IgD-negative memory B cell (primary cell): Measurements from ENCODE around the gene TXNDC8. TPM values are rescaled to one million over a fixed set of nuclear protein-coding genes. Genes with fewer than 3 reads are reported as not detected.
"Not testable (repeated sequence)": the region's sequence is repeated elsewhere in the genome, so short reads cannot be mapped to it uniquely, and the experiment has no call there.

Experiments used
- H3K27ac Mint-ChIP-seq, 3 donors: one replicate each; pipeline ENCODE4 v1.8.0; 2020 to 2022; ENCODE audit warnings: mild to moderate bottlenecking in 3 of 3, mixed read lengths in 3 of 3, moderate library complexity in 1 of 3
- H3K27me3 Mint-ChIP-seq: one replicate; pipeline ENCODE4 v1.8.0; 2021; ENCODE audit warnings: mixed read lengths
- H3K36me3 Mint-ChIP-seq: one replicate; pipeline ENCODE4 v1.8.0; 2020; ENCODE audit warnings: mild to moderate bottlenecking, mixed read lengths
- H3K4me1 Mint-ChIP-seq, 3 donors: one replicate each; pipeline ENCODE4 v1.8.0; 2020 to 2022; ENCODE audit warnings: mixed read lengths in 3 of 3, mild to moderate bottlenecking in 1 of 3
- H3K4me3 Mint-ChIP-seq, 4 donors: one replicate each; pipeline ENCODE4 v1.8.0; 2020 to 2022; ENCODE audit warnings: mild to moderate bottlenecking in 4 of 4, mixed read lengths in 4 of 4, moderate library complexity in 3 of 4
- H3K9me3 Mint-ChIP-seq, 3 donors: one replicate each; pipeline ENCODE4 v1.8.0; 2020 to 2021; ENCODE audit warnings: mixed read lengths in 3 of 3, mild to moderate bottlenecking in 1 of 3
- polyA plus RNA-seq: library from polyadenylated mRNA; unstranded; fragments of 300-500 nt; fragmentation: Illumina TruSeq; gene quantifications from one replicate; pipeline ENCODE4 v1.2.3, GENCODE V29; 2021

TXNDC8 gene
- polyA plus RNA-seq, 1 donor from 2014 or later = not detected

DNA sequence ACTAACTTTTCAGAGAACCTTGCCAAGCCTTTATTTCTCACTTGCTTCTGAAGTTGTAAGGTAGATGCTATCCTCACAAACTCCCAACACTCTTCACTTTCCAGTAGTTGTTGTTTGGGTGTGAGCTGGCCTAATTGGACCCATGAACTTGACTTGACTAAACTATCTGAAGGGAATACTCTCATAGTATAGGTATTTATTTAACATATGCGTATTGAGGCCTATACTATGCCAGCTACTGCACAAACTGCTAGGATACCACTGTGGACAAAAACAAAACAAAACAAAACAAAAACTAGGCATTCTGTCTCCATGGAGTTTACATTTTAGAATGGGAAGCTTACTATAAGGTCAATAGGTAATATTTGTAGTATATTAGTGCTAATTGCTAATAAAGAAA lies 1.3 kb downstream of the TXNDC8 start:
- no peaks in the 10 kb centered on the region for H3K36me3 Mint-ChIP-seq
- peaks cover 2% of the 10 kb centered on the region for H3K27me3 Mint-ChIP-seq
- peaks cover 0 to 7% (median 2%) of the 10 kb centered on the region in 3 donors for H3K4me1 Mint-ChIP-seq
- no peak overlapping the region for H3K27ac Mint-ChIP-seq
- H3K4me3 Mint-ChIP-seq = peak overlapping the region in 1 of 4 donors; percentile 34
- peaks cover 0 to 2% (median 0%) of the 10 kb centered on the region in 3 donors for H3K9me3 Mint-ChIP-seq

DNA sequence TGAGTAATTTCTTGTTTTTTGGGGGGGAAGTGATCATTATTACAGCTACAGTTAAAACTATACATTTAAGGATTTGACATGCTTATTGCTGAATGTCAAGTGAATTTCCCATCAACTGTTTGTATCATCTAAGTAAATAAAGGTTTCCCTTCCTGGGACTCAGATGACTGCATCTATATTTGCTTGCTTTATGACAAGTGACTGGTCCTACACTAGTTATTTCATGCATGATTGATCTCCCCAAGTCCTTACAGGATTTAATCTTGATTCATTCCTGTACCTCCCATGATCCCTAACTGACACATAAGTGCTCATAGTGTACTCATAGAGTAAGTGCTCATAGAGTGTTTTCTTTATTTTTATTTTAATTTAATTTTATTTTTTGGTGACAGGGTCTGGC lies 2.8 kb downstream of the TXNDC8 start:
- Mint-ChIP-seq H3K27ac (no peak overlapping the region), H3K9me3 (peaks cover 0 to 2% (median 0%) of the 10 kb centered on the region in 3 donors), H3K27me3 (peaks cover 2% of the 10 kb centered on the region), H3K36me3 (peaks cover 4% of the 10 kb centered on the region), H3K4me1 (peaks cover 0 to 7% (median 2%) of the 10 kb centered on the region in 3 donors), H3K4me3 (no peak overlapping the region)

DNA sequence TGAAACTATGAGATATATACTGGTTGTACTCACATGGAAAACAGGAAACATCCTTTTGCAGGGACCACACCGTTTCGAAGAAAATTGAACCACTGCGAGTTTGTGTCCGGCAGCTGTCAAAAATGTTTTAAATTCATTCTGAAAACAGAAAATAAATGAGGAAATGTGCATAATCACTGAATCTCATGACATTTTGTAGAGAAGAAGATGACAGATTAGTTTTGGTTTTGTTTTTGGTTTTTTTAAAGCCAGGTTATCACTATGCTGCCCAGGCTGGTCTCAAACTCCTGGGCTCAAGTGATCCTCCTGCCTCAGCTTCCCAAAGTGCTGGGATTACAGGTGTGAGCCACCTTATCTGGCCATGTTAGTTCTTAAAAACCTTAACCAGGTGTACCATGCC lies 3.5 kb downstream of the TXNDC8 start:
- H3K4me3 Mint-ChIP-seq = peak overlapping the region in 1 of 4 donors; percentile 59
- peaks cover 2% of the 10 kb centered on the region for H3K27me3 Mint-ChIP-seq
- H3K4me1 Mint-ChIP-seq = peaks cover 0 to 7% (median 2%) of the 10 kb centered on the region in 3 donors

DNA sequence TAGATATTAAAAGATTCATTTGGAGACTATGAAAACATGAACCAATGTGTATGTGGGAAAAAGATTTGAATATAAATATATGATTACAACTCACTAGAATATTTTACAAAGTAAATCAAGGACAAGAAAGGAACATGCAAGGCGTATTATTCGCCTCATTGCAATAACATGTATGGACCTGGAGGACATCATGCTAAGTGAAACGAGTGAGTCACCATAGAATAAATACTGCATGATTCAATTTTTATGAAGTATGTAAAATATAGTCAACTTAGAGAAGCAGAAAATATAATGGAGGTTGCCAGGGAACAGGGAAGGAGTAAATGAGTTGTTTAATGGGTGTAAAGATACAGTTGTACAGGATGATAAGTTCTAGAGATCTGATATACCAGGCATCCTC lies 4.9 kb downstream of the TXNDC8 start:
- H3K4me3 Mint-ChIP-seq = no peak overlapping the region
- peaks cover 4% of the 10 kb centered on the region for H3K36me3 Mint-ChIP-seq
- H3K27me3 Mint-ChIP-seq = no peaks in the 10 kb centered on the region
- peaks cover 0 to 7% (median 2%) of the 10 kb centered on the region in 3 donors for H3K4me1 Mint-ChIP-seq
- H3K27ac Mint-ChIP-seq = no peak overlapping the region
- peaks cover 0 to 2% (median 0%) of the 10 kb centered on the region in 3 donors for H3K9me3 Mint-ChIP-seq

More for the DNA sequence above, 3.5 kb downstream of the TXNDC8 start:
- peaks cover 4% of the 10 kb centered on the region for H3K36me3 Mint-ChIP-seq
- H3K27ac Mint-ChIP-seq = no peak overlapping the region
- peaks cover 0 to 2% (median 0%) of the 10 kb centered on the region in 3 donors for H3K9me3 Mint-ChIP-seq

DNA sequence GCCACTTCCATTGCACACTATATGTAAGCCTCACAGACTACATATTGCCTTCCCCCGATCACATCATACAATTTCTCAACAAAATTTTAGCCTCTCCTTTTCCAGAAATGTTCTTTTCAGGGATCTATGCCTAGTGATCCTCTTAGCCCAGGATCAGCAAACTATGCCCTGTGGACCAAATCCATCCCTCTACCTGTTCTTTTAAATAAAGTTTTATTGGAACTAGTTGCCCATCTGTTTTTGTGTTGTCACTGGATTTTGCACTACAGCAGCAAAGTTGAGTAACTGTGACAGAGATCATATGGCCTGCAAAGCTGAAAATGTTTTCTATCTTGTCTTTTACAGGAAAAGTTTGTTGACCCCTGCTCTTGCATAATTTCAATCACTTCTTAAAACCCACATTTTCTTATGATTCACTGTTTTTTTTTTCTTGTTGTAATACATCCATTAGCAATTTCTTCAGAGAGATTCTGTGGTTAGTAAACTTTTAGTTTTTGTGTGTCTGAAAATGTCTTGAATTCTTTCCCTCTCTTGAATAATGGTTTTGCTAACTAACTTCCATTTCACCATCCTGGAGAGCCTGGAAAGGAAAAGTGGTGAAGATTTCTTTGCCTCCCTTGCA lies 7.1 kb downstream of the TXNDC8 start:
- H3K9me3 Mint-ChIP-seq = peaks cover 0 to 2% (median 0%) of the 10 kb centered on the region in 3 donors
- peak overlapping the region in 1 of 3 donors; percentile 39 for H3K27ac Mint-ChIP-seq
- no peak overlapping the region for H3K4me3 Mint-ChIP-seq
- H3K27me3 Mint-ChIP-seq = no peaks in the 10 kb centered on the region
- H3K4me1 Mint-ChIP-seq = peaks cover 0 to 7% (median 2%) of the 10 kb centered on the region in 3 donors
- peaks cover 4% of the 10 kb centered on the region for H3K36me3 Mint-ChIP-seq

DNA sequence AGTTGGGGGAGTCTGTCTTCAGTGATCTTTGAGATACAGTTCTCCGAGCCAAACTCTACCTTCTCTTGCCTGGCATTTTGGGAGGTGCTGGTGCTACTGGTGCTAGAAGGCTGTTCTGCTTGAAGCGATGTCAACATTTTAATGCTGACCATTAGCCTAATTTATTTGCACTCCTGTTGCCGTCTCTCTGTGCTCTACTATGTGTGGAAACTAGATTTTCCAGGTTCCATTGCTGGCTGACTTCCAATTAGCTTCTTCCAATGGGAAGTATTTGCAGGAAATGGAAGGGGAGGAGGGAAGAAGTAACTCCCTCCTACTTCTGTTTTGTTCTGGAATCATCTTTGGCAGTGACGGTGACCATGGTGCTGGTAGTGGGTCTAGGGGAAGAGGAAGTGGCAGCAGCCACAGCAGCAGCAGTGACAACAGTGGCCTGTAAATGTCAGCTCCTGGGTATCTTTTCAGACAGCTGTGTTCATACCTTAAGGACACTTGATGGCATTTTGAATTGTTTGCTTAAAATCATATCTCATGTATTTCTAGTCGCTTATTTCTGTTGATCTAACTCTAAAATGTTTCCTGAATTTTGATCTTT lies 7.9 kb downstream of the TXNDC8 start:
- H3K4me1 Mint-ChIP-seq = peaks cover 0 to 7% (median 2%) of the 10 kb centered on the region in 3 donors
- H3K9me3 Mint-ChIP-seq = peaks cover 0 to 2% (median 0%) of the 10 kb centered on the region in 3 donors
- peaks cover 4% of the 10 kb centered on the region for H3K36me3 Mint-ChIP-seq
- H3K27me3 Mint-ChIP-seq = no peaks in the 10 kb centered on the region
- H3K27ac Mint-ChIP-seq = no peak overlapping the region
- no peak overlapping the region for H3K4me3 Mint-ChIP-seq

DNA sequence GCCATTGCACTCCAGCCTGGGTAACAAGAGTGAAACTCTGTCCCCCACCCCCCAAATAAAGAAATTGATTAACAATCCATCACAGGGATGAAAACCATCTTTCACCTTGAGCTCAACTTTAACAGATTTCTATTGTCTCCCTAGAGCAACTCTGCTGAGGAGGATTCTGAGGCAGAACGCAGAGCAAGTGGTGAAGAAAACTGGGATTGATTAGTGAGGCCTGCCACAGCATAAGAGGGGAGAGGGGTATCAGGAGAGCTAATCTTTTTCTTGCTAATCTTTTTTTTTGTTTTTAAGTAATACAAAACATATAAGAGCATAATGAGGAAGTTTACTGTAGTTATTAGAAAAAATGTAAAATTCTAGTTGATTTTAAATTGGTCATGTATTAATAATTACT lies 8.9 kb downstream of the TXNDC8 start:
- Mint-ChIP-seq H3K4me3 (no peak overlapping the region), H3K27ac (no peak overlapping the region), H3K9me3 (peaks cover 0 to 2% (median 0%) of the 10 kb centered on the region in 3 donors), H3K4me1 (no peaks in the 10 kb centered on the region), H3K36me3 (peaks cover 4% of the 10 kb centered on the region), H3K27me3 (no peaks in the 10 kb centered on the region)

DNA sequence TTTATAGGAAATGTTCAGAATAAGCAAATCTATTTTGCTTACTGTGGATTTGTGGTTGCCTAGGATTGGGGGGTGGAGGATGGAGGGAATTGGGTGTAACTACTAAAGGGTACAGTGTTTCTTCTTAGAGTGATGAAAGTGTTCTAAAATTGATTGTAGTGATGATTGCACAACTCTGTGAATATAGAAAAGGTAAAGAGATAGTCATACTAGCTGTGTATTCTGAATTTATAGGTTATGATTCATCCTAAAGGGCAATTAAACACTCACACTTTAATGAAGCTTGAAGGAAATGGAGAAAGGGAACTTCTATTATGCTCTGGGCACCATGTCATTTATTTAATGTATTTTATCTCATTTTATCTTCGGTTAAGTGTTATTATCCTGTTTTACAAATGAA lies 9.9 kb downstream of the TXNDC8 start:
- Mint-ChIP-seq H3K9me3 (no peaks in the 10 kb centered on the region), H3K36me3 (peaks cover 4% of the 10 kb centered on the region), H3K4me3 (no peak overlapping the region), H3K4me1 (peaks cover 0 to 1% (median 0%) of the 10 kb centered on the region in 3 donors), H3K27me3 (no peaks in the 10 kb centered on the region), H3K27ac (no peak overlapping the region)

DNA sequence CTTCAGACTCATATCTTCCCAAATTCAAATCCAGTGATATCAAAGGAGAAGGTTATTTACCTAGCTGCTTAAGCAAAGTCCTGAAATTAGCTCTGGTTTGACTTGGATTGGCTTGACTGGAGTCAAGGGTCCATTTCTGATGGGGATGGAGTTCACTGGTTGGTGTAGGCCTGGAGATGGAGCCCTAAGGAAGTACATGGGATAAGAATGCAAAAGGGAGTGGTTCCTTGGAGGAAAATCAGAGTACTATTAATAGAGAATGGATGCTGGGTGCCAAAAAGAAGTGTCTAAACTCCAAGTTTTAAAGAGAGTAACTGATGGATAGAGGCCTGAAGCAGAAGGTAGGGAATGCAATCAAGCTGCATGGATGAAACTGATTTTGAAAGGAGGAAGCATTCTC lies 13.8 kb downstream of the TXNDC8 start:
- H3K4me1 Mint-ChIP-seq = peaks cover 0 to 2% (median 1%) of the 10 kb centered on the region in 3 donors
- peaks cover 1% of the 10 kb centered on the region for H3K27me3 Mint-ChIP-seq
- H3K27ac Mint-ChIP-seq = no peak overlapping the region
- no peaks in the 10 kb centered on the region for H3K9me3 Mint-ChIP-seq
- H3K36me3 Mint-ChIP-seq = no peaks in the 10 kb centered on the region
- no peak overlapping the region for H3K4me3 Mint-ChIP-seq

DNA sequence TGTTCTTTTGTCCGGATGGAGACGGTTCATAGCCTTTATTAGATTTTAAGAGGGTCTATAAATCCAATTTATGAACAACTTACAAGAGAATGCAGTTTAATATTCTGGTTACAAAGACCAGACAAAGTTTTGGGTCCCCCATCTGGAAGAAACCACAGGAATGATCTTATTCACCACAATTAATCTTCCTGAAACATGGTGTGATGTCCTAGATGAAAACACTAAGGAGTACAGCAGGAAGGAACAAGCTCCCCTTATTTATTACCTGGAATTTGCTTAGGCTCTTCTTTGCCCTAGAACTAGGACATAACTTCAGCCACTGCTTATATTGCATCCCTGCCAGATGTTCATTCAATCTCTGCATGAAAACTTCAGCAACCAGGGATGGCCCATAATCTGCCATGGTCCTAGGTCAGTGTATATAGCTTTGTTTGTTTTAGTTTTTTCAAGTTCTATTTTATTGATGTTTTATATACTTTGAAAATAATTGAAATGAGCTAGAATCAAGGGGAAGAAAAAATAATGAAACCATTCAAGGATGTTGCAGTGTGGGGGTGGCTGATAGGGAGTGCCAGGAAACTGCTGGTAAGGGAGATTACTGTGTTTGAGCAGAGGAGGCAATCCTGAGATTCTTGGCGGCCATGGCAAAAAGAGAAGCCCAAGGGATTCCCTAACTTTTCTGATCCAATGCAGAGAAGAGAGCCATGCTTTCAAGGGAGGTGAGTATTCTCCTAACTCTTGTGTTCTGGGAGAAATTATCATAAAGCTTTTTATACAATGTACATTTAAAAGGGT lies 16.8 kb downstream of the TXNDC8 start:
- no peaks in the 10 kb centered on the region for H3K9me3 Mint-ChIP-seq
- no peak overlapping the region for H3K4me3 Mint-ChIP-seq
- peaks cover 6 to 11% (median 9%) of the 10 kb centered on the region in 3 donors for H3K4me1 Mint-ChIP-seq
- peaks cover 2% of the 10 kb centered on the region for H3K36me3 Mint-ChIP-seq
- H3K27me3 Mint-ChIP-seq = peaks cover 1% of the 10 kb centered on the region
- no peak overlapping the region for H3K27ac Mint-ChIP-seq

DNA sequence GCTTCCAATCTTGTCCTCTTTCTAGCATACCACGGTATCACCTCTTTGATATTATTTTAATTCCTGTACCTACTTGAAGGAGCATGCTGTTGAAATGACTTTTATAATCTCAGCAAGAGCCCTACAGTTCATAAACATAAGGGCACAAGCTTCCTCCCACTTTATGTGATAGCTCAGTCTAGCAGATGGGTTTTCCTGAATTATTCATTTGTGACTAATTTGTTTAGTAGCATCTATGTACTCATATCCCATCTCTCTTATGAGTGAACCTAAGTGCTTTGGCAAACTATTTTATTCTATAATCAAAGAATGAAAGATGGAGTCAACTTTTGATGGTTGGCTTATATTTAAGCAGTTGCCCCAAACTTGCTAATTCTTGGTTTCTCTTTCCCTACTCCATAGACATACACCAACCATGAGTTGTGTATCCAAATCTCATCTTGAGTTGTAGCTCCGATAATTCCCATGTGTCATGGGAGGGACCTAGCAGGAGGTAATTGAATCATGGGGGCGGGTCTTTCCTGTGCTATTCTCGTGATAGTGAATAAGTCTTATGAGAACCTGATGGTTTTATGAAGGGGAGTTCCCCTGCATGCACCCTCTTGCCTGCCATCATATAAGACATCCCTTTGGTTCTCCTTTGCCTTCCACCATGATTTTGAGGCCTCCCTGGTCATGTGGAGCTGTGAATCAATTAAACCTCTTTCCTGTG lies 17.7 kb downstream of the TXNDC8 start:
- peaks cover 1% of the 10 kb centered on the region for H3K27me3 Mint-ChIP-seq
- peaks cover 6 to 11% (median 9%) of the 10 kb centered on the region in 3 donors for H3K4me1 Mint-ChIP-seq
- no peak overlapping the region for H3K27ac Mint-ChIP-seq
- no peaks in the 10 kb centered on the region for H3K9me3 Mint-ChIP-seq
- no peak overlapping the region for H3K4me3 Mint-ChIP-seq
- peaks cover 2% of the 10 kb centered on the region for H3K36me3 Mint-ChIP-seq

DNA sequence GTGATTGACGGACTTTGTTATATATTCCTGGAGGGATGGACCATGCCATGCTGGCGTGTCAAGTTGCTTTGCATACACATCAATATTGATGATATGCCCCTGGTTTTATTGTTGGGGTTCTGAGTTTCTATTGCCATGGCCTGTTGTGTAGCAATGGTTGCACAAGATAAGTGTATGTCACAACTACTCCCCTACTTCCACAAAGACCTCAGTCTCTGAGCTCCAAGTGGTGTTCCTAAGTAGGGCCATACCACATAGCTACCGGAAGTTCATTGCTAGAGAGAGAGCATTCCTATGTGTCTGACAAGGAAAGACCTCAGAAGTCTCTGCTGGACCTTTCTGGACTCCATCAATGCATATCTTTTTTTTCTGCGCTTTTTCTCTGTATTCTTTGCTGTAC lies 19.8 kb downstream of the TXNDC8 start:
- peaks cover 6 to 11% (median 8%) of the 10 kb centered on the region in 3 donors for H3K4me1 Mint-ChIP-seq
- peaks cover 0 to 2% (median 0%) of the 10 kb centered on the region in 3 donors for H3K9me3 Mint-ChIP-seq
- H3K27ac Mint-ChIP-seq = peak overlapping the region in 1 of 3 donors; percentile 67
- peak overlapping the region in 1 of 4 donors; percentile 59 for H3K4me3 Mint-ChIP-seq
- H3K27me3 Mint-ChIP-seq = peaks cover 1% of the 10 kb centered on the region
- peaks cover 2% of the 10 kb centered on the region for H3K36me3 Mint-ChIP-seq

DNA sequence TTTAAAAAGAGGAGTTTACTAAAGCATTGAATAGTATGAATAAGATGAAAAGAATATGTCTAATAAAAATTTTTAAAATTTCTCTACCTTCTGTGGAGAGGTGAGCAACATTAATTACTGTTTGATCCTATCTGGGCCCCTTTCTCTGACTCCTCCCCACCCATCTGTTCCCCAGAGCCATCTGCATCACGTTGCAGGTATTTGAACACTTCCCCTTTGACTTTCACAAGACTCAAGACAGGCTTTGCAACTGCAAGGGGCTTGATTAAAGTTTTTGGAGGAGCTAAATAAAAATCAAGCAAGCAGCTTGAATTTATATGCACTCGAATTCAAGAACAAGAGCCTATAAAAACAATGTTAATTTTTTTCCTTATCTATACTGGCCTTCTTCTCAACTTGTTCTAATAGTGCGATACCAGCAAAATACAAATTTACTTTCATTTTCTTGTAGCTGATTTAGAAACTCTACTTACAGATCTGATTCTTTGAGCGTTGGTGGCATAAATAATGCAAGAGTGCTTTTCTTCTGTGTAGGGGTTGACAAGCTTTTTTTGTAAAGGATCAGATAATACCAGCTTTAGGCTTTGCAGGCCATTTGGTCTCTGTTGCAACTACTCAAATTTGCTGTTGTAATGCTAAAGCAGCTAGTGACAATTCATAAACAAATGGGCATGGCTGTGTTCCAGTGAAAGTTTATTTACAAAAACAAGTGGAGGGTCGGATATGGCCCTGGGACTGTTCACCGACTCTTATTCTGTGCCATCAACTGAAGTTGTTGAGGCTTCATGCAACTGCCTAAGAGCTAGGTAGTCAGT lies 21.2 kb downstream of the TXNDC8 start:
- H3K27me3 Mint-ChIP-seq = no peaks in the 10 kb centered on the region
- H3K4me1 Mint-ChIP-seq = peaks cover 6 to 11% (median 8%) of the 10 kb centered on the region in 3 donors
- peaks cover 0 to 4% (median 0%) of the 10 kb centered on the region in 3 donors for H3K9me3 Mint-ChIP-seq
- H3K27ac Mint-ChIP-seq = peak overlapping the region in 1 of 3 donors; percentile 54
- peaks cover 2% of the 10 kb centered on the region for H3K36me3 Mint-ChIP-seq
- H3K4me3 Mint-ChIP-seq = peak overlapping the region; percentile 68 to 91 (median 80)

DNA sequence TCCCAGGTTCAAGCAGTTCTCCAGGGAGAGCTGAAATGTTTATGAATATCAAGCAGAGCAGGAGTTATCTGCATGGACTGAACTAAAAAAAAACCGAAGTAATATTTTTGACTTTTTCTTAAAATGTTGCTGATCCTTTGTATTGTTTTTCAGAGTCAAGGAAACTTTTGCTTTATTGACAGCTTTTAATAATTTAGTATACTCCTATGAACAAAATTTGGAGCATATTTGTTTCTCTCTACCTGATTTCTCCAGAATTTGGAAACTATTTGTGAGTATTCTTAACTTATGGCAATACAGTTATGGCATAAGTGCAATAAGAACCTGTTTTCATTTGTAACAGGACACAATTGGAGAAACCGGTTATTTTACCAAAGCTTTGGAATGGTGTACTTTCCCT lies 25.7 kb downstream of the TXNDC8 start:
- H3K4me1 Mint-ChIP-seq = peaks cover 17 to 26% (median 23%) of the 10 kb centered on the region in 3 donors
- not testable (repeated sequence) for H3K4me3 Mint-ChIP-seq, H3K27ac Mint-ChIP-seq, H3K36me3 Mint-ChIP-seq, H3K9me3 Mint-ChIP-seq, H3K27me3 Mint-ChIP-seq
